ENCODE measurements around the gene UQCR10.

Gene UQCR10
- 15.0 to 23.2 reads per million in 2 donors for total RNA-seq

GRCh38 chr22:29767171-29768051 lies at the start of gene UQCR10:
UQCR10 (plus strand) TSS chr22:29767369; CDS start chr22:29767399, 30 bp downstream.
- DNase-seq, result peak; percentile 88 to 94 (median 89)

- no peak for DNase-seq
Measured at GRCh38 chr22:29717789-29718188, 49.4 kb upstream of the UQCR10 start.

- DNase-seq, result no peak
Measured at GRCh38 chr22:29718949-29719898, 47.9 kb upstream of the UQCR10 start.

GRCh38 chr22:29719899-29720645 lies 47.1 kb upstream of the UQCR10 start, which contains the start of gene CABP7:
CABP7 (plus strand) TSS chr22:29720003; CDS start chr22:29720425, 422 bp downstream.
- peak in 1 of 5 experiments; percentile 14 for DNase-seq

GRCh38 chr22:29720811-29721323 lies 46.3 kb upstream of the UQCR10 start:
- no peak for DNase-seq

GRCh38 chr22:29722151-29722550 lies 45.0 kb upstream of the UQCR10 start:
- no peak for DNase-seq

GRCh38 chr22:29722587-29722986 lies 44.6 kb upstream of the UQCR10 start:
- no peak for DNase-seq

- no peak for DNase-seq
Measured at GRCh38 chr22:29723766-29724165, 43.4 kb upstream of the UQCR10 start.

GRCh38 chr22:29724843-29725242 lies 42.3 kb upstream of the UQCR10 start:
- DNase-seq, result no peak

GRCh38 chr22:29726106-29726505 lies 41.1 kb upstream of the UQCR10 start:
- no peak for DNase-seq

- DNase-seq, result no peak
Measured at GRCh38 chr22:29726512-29727130, 40.5 kb upstream of the UQCR10 start.

- no peak for DNase-seq
Measured at GRCh38 chr22:29727131-29727523, 40.0 kb upstream of the UQCR10 start.

- no peak for DNase-seq
Measured at GRCh38 chr22:29729161-29729560, 38.0 kb upstream of the UQCR10 start.

GRCh38 chr22:29731058-29731850 lies 35.9 kb upstream of the UQCR10 start:
- no peak for DNase-seq

GRCh38 chr22:29732883-29733282 lies 34.3 kb upstream of the UQCR10 start:
- no peak for DNase-seq

GRCh38 chr22:29733362-29734201 lies 33.6 kb upstream of the UQCR10 start:
- no peak for DNase-seq

GRCh38 chr22:29734406-29734805 lies 32.8 kb upstream of the UQCR10 start:
- no peak for DNase-seq

- no peak for DNase-seq
Measured at GRCh38 chr22:29734838-29735237, 32.3 kb upstream of the UQCR10 start.

GRCh38 chr22:29735416-29735815 lies 31.8 kb upstream of the UQCR10 start:
- DNase-seq, result no peak
